Spleen (tissue), 7 donors: ENCODE data around the gene DUOX1.

ENCODE experiments used
- POLR2A ChIP-seq, 3 donors: fragments of 450-650 bp; IDR thresholded peaks; one replicate each; pipeline ENCODE4 v1.5.1; 2017; ENCODE audit warnings: antibody characterized with exemption in 3 of 3, mild to moderate bottlenecking in 1 of 3
- TF ChIP-seq, protein P1 (sequence below), 11 experiments: fragments of 200-600 bp in 7 of 11; fragments of 450-650 bp in 4 of 11; sonication (generic) in 4 of 11; IDR thresholded peaks in 8 of 11; conservative IDR thresholded peaks in 3 of 11; 1 replicate in 7 of 11; 2 replicates in 4 of 11; pipeline versions ENCODE4 v1.4.0 to v1.8.0; 2016 to 2021; ENCODE audit warnings: antibody characterized with exemption in 11 of 11, inconsistent platforms in 4 of 11, mild to moderate bottlenecking in 1 of 11
- donor health status: DM: no; HTN: no; CAD: no; lungs with moderate emphysema.
- donor health status: DM: no; HTN: no; CAD: no.
- donor health status: DM: no; HTN: no; CAD: no.

DNA sequence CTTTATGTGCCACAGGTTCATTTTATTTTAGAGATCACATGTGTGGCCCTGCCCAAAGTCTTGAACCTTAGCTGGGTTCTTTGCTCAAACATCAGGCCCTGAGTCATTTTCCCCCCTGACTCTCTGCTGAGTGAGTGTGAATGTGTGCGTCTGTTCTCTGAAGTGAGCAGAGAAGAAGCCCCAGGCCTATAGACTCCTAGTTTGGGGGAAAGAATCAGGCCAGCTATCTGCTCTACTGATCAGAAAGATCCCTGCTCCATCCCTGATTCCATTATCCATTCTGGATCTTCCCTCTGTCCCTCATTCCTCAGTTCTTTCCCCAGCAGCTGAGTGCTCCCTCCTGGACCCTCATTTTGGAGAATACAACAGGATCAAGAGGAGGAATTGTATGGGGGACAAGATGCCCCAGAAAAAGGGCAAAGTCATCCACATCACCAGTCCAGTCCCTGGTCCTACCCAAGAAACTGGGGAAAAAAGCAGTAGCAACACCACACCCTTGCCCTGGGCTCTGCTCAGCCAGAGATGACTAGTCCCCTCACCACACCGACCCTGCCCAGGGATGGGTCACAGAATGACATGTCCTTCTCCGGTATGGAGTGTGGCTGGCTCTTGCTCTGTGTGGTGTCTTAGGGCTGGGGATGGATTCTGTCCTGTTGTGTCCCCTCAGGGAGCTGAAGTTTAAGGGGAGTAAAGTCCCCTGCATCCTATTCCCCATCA, 3.2 kb downstream of the DUOX1 start:
- TF ChIP-seq, protein P1, sequence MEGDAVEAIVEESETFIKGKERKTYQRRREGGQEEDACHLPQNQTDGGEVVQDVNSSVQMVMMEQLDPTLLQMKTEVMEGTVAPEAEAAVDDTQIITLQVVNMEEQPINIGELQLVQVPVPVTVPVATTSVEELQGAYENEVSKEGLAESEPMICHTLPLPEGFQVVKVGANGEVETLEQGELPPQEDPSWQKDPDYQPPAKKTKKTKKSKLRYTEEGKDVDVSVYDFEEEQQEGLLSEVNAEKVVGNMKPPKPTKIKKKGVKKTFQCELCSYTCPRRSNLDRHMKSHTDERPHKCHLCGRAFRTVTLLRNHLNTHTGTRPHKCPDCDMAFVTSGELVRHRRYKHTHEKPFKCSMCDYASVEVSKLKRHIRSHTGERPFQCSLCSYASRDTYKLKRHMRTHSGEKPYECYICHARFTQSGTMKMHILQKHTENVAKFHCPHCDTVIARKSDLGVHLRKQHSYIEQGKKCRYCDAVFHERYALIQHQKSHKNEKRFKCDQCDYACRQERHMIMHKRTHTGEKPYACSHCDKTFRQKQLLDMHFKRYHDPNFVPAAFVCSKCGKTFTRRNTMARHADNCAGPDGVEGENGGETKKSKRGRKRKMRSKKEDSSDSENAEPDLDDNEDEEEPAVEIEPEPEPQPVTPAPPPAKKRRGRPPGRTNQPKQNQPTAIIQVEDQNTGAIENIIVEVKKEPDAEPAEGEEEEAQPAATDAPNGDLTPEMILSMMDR (IDR thresholded peaks at IDR 0.05 in 8 of 11, conservative IDR thresholded peaks at IDR 0.05 in 3 of 11) = no peak
- no peak for TF ChIP-seq POLR2A (IDR thresholded peaks at IDR 0.05)
